HFFc6 (cell line): ENCODE data around the gene DYSF. TPM values are rescaled to one million over a fixed set of nuclear protein-coding genes. Genes with fewer than 3 reads are reported as not detected.

Experiments
- DNase-seq: peaks from one replicate; pipeline ENCODE4 v3.0.0-alpha.2; 2018
- H3K27ac Mint-ChIP-seq: 2 replicates; pipeline ENCODE4 v1.8.0; 2020; ENCODE audit warnings: mild to moderate bottlenecking, mixed read lengths
- H3K27me3 Mint-ChIP-seq: 2 replicates; pipeline ENCODE4 v1.8.0; 2021; ENCODE audit warnings: mild to moderate bottlenecking, moderate library complexity, mixed read lengths; ENCODE audit not compliant: insufficient read depth
- H3K36me3 Mint-ChIP-seq: 2 replicates; pipeline ENCODE4 v1.8.0; 2021; ENCODE audit warnings: low read depth, mixed read lengths
- H3K4me1 Mint-ChIP-seq: 2 replicates; pipeline ENCODE4 v1.8.0; 2020; ENCODE audit warnings: low read depth, mixed read lengths
- H3K4me3 Mint-ChIP-seq: 2 replicates; pipeline ENCODE4 v1.8.0; 2020; ENCODE audit warnings: mild to moderate bottlenecking, moderate library complexity, mixed read lengths
- H3K9me3 Mint-ChIP-seq: 2 replicates; pipeline ENCODE4 v1.8.0; 2020; ENCODE audit warnings: mild to moderate bottlenecking, mixed read lengths
- total RNA-seq, 6 experiments: library from RNA; stranded (reverse); fragmentation: NEBNext Ultra II Directional; extraction: Animal tissue kit (Norgen Biotek cat#: 25700); gene quantifications; 2 replicates in 1 of 6; 3 replicates in 5 of 6; pipeline ENCODE4 v1.2.3, GENCODE V29; 2021
- TF ChIP-seq, protein P1 (sequence below): fragments of 200-600 bp; sonication (generic); IDR thresholded peaks from 2 replicates; pipeline ENCODE4 v1.5.0; 2021; ENCODE audit warnings: antibody characterized with exemption, mild to moderate bottlenecking

Gene DYSF
- total RNA-seq, 6 experiments from 2014 or later: 0.07 to 0.57 (median 0.32) TPM

DNA sequence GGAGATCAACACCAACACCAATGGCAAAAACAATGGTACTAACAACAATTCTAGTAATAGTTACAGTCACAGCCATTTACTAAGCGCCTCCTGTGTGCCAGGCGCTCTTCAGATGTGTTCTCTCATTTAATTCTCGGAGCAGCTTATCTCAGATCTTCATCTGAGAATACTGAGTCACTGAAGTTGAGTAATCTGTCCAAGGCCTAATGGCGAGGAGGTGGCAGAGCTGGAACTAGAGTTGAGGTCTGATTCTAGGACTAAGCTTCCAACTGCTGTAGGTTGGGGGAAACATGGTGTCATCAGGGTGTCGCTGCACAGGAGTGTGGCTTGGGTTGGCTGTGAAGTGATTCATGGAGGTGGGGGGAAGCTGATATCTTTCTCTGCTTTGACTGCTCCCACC lies 156.1 kb downstream of the DYSF start:
- Mint-ChIP-seq H3K4me3 (no peak overlapping the region), H3K27me3 (peaks cover 28% of the 10 kb centered on the region), H3K36me3 (no peaks in the 10 kb centered on the region), H3K9me3 (no peaks in the 10 kb centered on the region), H3K4me1 (peaks cover 7% of the 10 kb centered on the region), H3K27ac (no peak overlapping the region)
- DNase-seq: peak; percentile 72
- TF ChIP-seq, protein P1, sequence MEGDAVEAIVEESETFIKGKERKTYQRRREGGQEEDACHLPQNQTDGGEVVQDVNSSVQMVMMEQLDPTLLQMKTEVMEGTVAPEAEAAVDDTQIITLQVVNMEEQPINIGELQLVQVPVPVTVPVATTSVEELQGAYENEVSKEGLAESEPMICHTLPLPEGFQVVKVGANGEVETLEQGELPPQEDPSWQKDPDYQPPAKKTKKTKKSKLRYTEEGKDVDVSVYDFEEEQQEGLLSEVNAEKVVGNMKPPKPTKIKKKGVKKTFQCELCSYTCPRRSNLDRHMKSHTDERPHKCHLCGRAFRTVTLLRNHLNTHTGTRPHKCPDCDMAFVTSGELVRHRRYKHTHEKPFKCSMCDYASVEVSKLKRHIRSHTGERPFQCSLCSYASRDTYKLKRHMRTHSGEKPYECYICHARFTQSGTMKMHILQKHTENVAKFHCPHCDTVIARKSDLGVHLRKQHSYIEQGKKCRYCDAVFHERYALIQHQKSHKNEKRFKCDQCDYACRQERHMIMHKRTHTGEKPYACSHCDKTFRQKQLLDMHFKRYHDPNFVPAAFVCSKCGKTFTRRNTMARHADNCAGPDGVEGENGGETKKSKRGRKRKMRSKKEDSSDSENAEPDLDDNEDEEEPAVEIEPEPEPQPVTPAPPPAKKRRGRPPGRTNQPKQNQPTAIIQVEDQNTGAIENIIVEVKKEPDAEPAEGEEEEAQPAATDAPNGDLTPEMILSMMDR: no peak

DNA sequence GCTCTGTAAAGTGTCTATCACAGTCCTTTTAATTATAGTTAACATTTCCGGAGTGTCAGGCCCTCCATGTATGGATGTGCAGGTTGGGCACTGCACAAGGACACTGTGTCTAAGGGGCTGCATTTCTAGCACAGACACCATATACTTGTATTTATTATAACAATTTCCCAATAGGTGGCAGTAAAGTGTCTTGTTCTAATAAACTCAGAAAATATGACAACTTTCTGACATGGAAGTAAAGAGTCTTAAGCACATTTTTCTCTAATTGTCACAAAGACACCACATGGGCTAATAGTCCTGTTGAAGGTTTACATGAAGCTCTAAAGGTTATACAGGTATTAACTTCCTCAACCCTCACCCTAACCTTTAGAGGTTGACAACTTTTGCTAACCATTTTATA lies 156.6 kb downstream of the DYSF start:
- Mint-ChIP-seq H3K36me3 (no peaks in the 10 kb centered on the region), H3K27ac (no peak overlapping the region), H3K4me3 (no peak overlapping the region), H3K4me1 (peaks cover 12% of the 10 kb centered on the region), H3K27me3 (peaks cover 29% of the 10 kb centered on the region), H3K9me3 (no peaks in the 10 kb centered on the region)
- TF ChIP-seq, protein P1: peak; percentile 76
- DNase-seq: peak; percentile 60

DNA sequence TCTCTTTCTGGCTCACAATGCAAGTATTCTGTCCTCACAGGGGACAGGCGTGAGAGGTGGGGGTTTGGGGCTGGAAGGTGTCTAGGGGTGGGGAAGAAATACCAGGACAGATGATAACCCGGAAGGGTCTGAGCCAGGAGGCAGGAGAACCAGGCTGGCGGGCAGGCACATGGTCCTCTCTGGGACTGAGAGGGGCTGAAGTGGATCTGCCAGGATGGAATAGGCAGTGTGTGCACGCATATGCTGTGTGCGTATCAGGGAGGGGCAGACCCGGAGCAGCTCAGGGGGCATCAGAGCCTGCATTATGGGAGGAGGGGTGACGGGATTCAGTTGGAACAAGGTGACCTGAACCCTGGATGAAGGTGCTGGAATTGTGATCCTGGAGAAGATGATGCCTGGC lies 157.3 kb downstream of the DYSF start:
- Mint-ChIP-seq H3K4me1 (peaks cover 14% of the 10 kb centered on the region), H3K4me3 (no peak overlapping the region), H3K27ac (no peak overlapping the region), H3K9me3 (no peaks in the 10 kb centered on the region), H3K27me3 (peaks cover 30% of the 10 kb centered on the region), H3K36me3 (no peaks in the 10 kb centered on the region)
- TF ChIP-seq, protein P1: no peak
- no peak for DNase-seq

GRCh38 chr2:71611247-71611646 lies 157.9 kb downstream of the DYSF start:
- H3K27ac Mint-ChIP-seq: no peak overlapping the region
- DNase-seq: no peak
- H3K9me3 Mint-ChIP-seq: no peaks in the 10 kb centered on the region
- H3K36me3 Mint-ChIP-seq: no peaks in the 10 kb centered on the region
- TF ChIP-seq, protein P1: no peak
- peaks cover 14% of the 10 kb centered on the region for H3K4me1 Mint-ChIP-seq
- no peak overlapping the region for H3K4me3 Mint-ChIP-seq
- H3K27me3 Mint-ChIP-seq: peaks cover 26% of the 10 kb centered on the region

DNA sequence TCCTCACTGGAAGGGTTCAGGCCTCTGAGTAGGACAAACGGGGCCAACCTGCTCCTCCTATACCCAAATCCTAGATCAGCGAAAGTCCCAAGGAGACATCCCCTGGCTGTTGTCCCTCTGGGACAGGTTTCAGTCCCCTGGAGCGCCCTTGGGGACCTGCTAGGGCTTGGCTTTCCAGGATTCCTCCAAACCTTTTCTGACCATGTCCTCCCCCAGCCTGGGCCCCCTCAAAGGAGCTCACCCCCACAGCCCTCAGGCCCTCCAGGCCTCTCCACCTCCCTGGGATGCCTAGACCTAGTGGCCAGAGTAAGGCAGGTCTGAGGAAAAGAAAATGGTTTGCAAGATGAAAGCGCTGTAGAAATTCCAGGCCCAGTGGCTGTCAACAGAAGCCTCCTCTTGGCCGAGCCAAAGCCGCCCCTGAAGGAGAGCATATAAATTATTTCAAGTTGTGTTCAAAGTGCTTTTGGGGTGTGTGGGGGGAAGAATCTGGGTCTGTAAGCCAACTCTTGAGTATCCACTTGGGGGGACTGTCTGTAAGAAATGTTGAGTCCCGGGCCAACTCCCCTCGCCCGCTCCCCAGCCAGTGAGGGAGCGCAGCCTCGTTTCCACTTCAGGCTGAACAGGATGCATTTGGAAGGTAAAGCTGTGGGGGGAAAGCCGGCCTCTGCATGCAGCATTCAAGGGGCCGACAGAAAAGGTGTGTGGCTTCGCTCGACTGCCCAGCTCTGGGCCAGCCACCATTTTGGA lies 158.6 kb downstream of the DYSF start:
- no peak overlapping the region for H3K4me3 Mint-ChIP-seq
- peaks cover 25% of the 10 kb centered on the region for H3K27me3 Mint-ChIP-seq
- H3K9me3 Mint-ChIP-seq: no peaks in the 10 kb centered on the region
- peaks cover 14% of the 10 kb centered on the region for H3K4me1 Mint-ChIP-seq
- no peak for DNase-seq
- no peaks in the 10 kb centered on the region for H3K36me3 Mint-ChIP-seq
- H3K27ac Mint-ChIP-seq: no peak overlapping the region
- TF ChIP-seq, protein P1: no peak
